HG03521 (cell line): ENCODE data around the gene MCRIP1.

ENCODE experiments used
- ATAC-seq: cut with Tn5 transposase; IDR thresholded peaks from one replicate; pipeline ENCODE4 v1.9.1; 2021; ENCODE audit warnings: mild to moderate bottlenecking, moderate library complexity; ENCODE audit not compliant: unreplicated experiment

Gene MCRIP1

GRCh38 chr17:81821603-81822311, 11.3 kb downstream of the MCRIP1 start:
- no peak for ATAC-seq

GRCh38 chr17:81821147-81821546, 11.9 kb downstream of the MCRIP1 start:
- no peak for ATAC-seq

DNA sequence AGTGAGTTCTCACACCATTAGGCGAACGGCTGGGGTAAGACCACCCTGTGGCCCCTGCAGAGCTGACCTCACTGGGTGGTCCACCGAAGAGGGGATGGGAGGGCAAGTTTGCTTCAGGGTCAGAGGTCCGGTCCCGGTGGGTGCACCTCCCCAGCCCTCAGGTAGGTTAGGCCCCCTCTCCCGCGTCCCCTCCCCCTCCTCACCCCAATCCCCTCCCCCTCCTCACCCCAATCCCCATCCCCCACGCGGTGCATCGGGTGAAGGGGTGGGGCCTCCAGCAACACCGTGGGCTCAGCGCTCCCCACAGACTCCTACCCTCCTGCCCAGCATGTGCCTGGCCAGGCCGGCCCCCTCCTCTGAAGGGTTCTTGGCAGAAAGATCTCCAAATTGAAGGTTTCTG, 13.4 kb downstream of the MCRIP1 start:
- no peak for ATAC-seq

DNA sequence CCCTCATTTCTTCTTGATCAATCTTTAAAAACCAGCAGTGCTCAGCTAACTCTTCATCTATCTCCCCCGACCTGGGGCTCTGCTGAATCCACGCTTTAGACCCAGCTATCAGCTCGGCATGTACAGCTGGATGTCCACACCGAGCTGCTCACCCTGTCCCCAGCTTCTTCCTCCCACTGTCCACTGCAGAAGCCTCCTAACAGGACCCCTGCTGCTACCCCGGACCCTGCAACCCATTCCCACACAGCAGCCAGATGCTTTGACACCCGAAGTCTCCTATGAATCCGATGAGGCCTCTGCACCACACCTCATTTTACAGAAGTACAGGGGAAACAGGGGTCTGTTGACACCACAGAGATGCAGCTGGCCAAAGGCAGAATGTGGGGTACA, 15.3 kb downstream of the MCRIP1 start:
- ATAC-seq = no peak

DNA sequence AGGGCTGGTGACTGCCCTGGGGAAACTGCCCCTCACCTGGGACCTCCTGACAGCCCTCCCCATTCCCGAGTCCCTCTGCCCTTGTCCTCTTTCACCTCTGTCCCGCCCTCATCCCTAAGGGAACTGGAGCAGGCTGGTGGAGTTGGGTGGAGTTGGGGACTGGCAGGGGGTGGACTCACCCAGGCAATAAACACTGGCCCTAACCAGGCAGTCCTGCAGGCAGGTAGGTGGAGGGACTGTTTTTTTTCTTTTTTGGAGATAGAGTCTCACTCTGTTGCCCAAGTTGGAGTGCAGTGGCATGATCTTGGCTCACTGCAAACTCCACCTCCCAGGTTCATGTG, 17.5 kb downstream of the MCRIP1 start:
- no peak for ATAC-seq

- no peak for ATAC-seq
Measured at GRCh38 chr17:81814748-81815645, 18.1 kb downstream of the MCRIP1 start.

DNA sequence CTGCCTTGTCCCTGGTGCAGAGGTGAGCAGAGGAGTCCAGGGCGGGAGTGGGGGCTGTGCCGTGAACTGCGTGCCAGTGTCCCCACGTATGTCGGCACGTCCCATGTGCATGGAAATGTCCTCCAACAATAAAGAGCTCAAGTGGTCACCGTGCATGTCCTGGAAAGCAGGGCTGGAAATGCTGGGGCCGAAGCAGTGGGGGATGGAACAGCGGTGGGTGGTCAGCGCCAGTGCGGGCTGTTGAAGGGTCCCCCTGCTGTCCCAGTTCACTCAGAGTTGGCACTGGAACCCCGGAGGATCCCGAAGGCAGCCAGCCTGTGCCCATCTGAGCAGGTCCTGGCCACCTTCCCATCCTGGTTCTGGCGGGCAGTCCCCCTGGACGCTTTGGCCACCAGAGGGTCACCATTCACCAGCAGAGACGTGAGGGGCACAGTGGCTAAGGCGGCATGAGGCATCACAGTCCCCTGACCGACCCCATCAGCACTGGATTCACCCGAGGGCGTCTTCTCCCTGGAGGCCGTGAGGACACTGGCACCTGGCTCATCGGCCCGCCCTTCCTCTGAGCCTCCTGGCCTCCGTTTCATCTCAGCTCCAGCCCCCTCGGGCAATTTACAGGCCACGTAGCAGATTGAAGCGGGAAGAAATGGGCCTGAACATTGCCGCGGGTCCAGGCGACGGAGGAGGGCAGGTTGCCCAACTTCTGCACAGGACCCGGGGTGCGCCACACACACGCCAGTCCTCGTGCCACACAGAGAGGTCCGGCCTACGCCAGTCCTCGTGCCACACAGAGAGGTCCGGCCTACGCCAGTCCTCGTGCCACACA, 19.0 kb downstream of the MCRIP1 start:
- no peak for ATAC-seq

DNA sequence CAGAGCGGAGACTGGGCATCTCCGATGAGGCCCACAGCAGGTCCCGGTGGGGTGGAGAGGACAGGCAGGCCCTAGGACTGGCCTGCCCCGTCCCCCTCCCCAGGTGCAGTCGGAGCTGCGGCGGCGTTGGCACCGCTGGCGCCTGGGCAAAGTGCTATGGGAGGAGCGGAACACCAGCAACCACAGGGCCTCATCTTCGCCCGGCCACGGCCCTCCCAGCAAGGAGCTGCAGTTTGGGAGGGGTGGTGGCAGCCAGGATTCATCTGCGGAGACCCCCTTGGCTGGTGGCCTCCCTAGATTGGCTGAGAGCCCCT, 19.8 kb downstream of the MCRIP1 start:
- no peak for ATAC-seq

GRCh38 chr17:81812571-81813370, 20.3 kb downstream of the MCRIP1 start:
- ATAC-seq = no peak

DNA sequence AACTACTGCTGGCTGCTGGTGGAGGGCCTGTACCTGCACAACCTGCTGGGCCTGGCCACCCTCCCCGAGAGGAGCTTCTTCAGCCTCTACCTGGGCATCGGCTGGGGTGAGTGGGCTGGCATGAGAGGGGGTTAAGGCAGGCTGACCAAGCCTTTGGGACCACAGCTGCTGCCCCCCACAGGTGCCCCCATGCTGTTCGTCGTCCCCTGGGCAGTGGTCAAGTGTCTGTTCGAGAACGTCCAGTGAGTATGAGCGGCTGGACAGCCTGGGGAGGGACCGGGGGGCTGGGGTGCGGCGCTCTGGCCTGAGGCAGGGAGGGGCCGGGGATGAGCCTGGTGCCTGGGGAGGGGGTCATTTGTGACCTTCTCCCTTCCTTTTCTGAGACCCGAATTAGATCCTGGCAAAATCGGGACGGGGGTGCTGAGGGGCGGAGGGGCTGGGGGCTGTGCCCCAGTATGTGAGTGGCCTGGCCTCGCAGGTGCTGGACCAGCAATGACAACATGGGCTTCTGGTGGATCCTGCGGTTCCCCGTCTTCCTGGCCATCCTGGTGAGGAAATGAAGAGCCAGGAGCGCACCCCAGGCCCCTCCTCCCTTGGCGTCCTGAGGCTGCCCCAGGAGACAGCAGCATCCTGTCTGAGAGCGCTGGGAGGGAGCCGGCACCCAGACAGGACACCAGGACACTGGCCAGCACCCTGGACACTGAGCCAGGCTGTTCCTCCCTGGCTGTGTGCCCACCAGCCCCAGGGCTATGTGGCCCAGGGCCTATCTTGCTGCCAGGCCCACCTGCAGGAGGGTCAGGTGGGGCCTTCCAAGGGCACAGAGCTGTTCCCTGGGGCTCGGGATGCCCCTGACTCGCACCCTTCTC, 21.2 kb downstream of the MCRIP1 start:
- ATAC-seq = no peak

DNA sequence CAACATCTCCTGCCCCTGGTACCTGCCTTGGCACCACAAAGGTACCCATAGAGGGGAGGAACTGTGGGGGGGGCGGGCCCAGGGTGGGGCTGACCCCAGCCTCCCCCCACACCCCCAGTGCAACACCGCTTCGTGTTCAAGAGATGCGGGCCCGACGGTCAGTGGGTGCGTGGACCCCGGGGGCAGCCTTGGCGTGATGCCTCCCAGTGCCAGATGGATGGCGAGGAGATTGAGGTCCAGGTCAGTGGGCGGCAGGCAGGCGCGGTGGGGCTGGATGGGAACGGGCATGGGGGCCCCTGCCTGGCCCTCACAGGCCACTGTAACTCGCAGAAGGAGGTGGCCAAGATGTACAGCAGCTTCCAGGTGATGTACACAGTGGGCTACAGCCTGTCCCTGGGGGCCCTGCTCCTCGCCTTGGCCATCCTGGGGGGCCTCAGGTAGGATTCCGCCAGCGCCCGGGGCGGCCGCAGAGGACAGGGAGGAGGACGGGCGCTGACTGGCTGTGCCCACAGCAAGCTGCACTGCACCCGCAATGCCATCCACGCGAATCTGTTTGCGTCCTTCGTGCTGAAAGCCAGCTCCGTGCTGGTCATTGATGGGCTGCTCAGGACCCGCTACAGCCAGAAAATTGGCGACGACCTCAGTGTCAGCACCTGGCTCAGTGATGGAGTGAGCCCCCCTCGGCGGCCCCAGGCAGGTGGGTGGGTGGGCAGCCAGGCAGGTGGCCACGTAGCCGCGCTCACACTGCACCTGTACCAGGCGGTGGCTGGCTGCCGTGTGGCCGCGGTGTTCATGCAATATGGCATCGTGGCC, 22.0 kb downstream of the MCRIP1 start:
- ATAC-seq = no peak

- no peak for ATAC-seq
Measured at GRCh38 chr17:81810476-81810875, 22.6 kb downstream of the MCRIP1 start.

GRCh38 chr17:81809556-81809998, 23.5 kb downstream of the MCRIP1 start:
- ATAC-seq = no peak

DNA sequence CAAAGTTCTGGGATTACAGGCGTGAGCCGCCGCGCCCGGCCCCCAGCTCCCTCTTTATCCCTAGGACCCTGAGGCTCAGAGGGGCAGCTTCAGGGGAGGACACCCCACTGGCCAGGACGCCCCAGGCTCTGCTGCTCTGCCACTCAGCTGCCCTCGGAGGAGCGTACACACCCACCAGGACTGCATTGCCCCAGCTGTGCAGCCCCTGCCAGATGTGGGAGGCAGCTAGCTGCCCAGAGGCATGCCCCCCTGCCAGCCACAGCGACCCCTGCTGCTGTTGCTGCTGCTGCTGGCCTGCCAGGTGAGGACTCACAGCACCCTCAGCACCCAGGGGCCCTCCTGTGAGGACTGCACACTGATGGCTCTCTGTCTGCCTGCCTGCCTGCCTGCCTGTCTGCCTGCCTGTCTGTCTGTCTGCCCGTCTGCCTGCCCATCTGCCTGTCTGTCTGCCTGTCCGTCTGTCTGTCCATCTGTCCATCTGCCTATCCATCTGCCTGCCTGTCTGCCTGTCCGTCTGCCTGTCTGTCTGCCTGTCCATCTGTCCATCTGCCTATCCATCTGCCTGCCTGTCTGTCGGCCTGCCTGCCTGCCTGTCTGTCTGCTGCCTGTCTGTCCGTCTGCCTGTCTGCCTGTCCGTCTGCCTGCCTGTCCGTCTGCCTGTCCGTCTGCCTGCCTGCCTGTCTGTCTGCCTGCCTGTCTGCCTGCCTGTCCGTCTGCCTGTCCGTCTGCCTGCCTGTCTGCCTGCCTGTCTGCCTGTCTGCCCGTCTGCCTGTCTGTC, 24.1 kb downstream of the MCRIP1 start:
- ATAC-seq = no peak

DNA sequence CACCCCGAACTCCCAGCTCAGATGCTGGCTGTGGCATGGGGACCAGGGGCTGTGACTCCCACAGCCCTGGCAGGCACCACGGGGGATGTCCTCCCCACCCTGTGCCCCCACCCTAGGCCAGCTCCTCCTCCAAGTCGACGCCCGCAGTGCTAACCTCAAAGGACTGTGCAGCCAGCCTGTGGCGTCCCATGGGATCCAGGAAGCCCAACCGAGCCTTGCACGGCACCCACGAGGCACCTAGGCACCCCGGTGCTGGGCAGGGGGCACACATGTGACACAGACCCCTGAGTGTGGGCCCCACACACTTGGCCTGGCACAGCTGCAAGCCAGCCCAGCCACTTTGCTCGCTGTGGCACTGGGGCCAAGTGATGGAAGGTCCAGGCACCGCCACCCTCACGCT, 25.3 kb downstream of the MCRIP1 start:
- ATAC-seq = no peak

DNA sequence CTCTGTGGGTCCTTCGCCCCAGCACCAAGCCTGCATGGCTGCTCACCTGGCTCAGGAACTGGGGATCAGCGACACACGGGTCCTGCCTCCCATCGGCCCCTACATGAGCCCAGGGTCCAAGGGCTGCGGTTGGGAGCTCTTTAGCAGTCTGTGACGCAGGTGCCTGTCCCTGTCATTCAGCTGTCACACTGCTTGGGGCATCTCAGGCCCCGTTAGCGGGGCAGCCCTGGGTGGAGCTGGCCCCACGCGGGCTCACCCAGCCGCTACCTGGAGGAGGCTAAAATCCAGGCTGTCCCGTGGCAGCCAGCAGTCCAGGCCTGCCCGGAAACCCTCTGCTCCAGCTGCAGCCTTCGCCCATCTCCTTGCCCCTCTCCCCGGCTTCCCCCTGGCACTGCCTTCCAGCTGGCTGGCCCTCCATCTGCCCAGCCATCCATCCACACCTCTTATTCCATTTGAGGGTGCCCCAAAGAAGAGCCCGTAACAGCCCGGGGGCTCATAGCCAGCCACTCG, 25.8 kb downstream of the MCRIP1 start:
- ATAC-seq = no peak

GRCh38 chr17:81806461-81807209, 26.5 kb downstream of the MCRIP1 start:
- ATAC-seq = no peak
